Stimulated activated CD4-positive, alpha-beta T cell treated with anti-CD3 and anti-CD28 coated beads, Interleukin-1b, Interleukin-23, amount 100 ng/mL, for 4 hours (primary cell): ENCODE measurements around the gene BMAL1.
"Not testable (repeated sequence)": the region's sequence is repeated elsewhere in the genome, so short reads cannot be mapped to it uniquely, and the experiment has no call there.

Experiments used
- DNase-seq, 2 donors: peaks; one replicate each; pipeline ENCODE4 v3.0.0-alpha.2; 2020; ENCODE audit warnings: low read depth in 2 of 2

Gene BMAL1

GRCh38 chr11:13277768-13278608 is at the start of gene BMAL1:
BMAL1 (plus strand) TSS chr11:13277790; CDS start chr11:13354309, 76,519 bp downstream.
- peak; percentile 15 to 47 for DNase-seq

- no peak for DNase-seq
These were observed 49.0 kb upstream of the BMAL1 start for GRCh38 chr11:13228572-13228971.

GRCh38 chr11:13229136-13229535 is 48.5 kb upstream of the BMAL1 start:
- DNase-seq = no peak

GRCh38 chr11:13229711-13230318 is 47.8 kb upstream of the BMAL1 start:
- no peak for DNase-seq

GRCh38 chr11:13233173-13233745 is 44.3 kb upstream of the BMAL1 start:
- no peak for DNase-seq

- no peak for DNase-seq
These were observed 41.7 kb upstream of the BMAL1 start for GRCh38 chr11:13235895-13236294.

- no peak for DNase-seq
These were observed 41.0 kb upstream of the BMAL1 start for GRCh38 chr11:13236626-13237025.

- no peak for DNase-seq
These were observed 39.8 kb upstream of the BMAL1 start for GRCh38 chr11:13237761-13238160.

GRCh38 chr11:13238879-13239514 is 38.6 kb upstream of the BMAL1 start:
- DNase-seq = peak; percentile 25 to 49

- DNase-seq = no peak
These were observed 35.0 kb upstream of the BMAL1 start for GRCh38 chr11:13242564-13242963.

GRCh38 chr11:13247606-13248296 is 29.8 kb upstream of the BMAL1 start:
- DNase-seq = no peak

GRCh38 chr11:13249177-13249576 is 28.4 kb upstream of the BMAL1 start:
- DNase-seq = no peak

GRCh38 chr11:13249992-13250391 is 27.6 kb upstream of the BMAL1 start:
- no peak for DNase-seq

- DNase-seq = no peak
These were observed 25.6 kb upstream of the BMAL1 start for GRCh38 chr11:13251966-13252365.

- DNase-seq = no peak
These were observed 25.2 kb upstream of the BMAL1 start for GRCh38 chr11:13252438-13252837.

- DNase-seq = no peak
These were observed 21.4 kb upstream of the BMAL1 start for GRCh38 chr11:13256216-13256615.

- not testable (repeated sequence) for DNase-seq
These were observed 19.5 kb upstream of the BMAL1 start for GRCh38 chr11:13258061-13258460.

GRCh38 chr11:13258855-13259254 is 18.7 kb upstream of the BMAL1 start:
- no peak for DNase-seq

GRCh38 chr11:13259374-13259773 is 18.2 kb upstream of the BMAL1 start:
- DNase-seq = no peak

- no peak for DNase-seq
These were observed 17.2 kb upstream of the BMAL1 start for GRCh38 chr11:13260201-13260962.

GRCh38 chr11:13260963-13261588 is 16.5 kb upstream of the BMAL1 start:
- no peak for DNase-seq
